HL-60 (cell line): Measurements from ENCODE around the gene DENND1A.
A peak's percentile ranks its signal among the peaks of the same experiment; 100 is the strongest.

Experiments used
- DNase-seq, 2 experiments: peaks; one replicate each; pipeline ENCODE4 v3.0.0-alpha.2; 2010 to 2020; ENCODE audit warnings: low read depth in 1 of 2, low spot score in 1 of 2
- H3K27ac ChIP-seq: fragments of 250-450 bp; sonication (Bioruptor Pico); replicated peaks from 2 replicates; pipeline ENCODE4 v1.5.1; 2020; ENCODE audit warnings: mild to moderate bottlenecking, moderate library complexity
- H3K27me3 ChIP-seq: fragments of 250-450 bp; sonication (Bioruptor Pico); 2 replicates; pipeline ENCODE4 v1.5.1; 2021; ENCODE audit warnings: mild to moderate bottlenecking, moderate library complexity; ENCODE audit not compliant: insufficient read depth, poor library complexity, severe bottlenecking
- H3K4me3 ChIP-seq: replicated peaks from 2 replicates; pipeline ENCODE4 v1.5.1; 2011; ENCODE audit warnings: mild to moderate bottlenecking, control low read depth, low read length; ENCODE audit not compliant: insufficient read depth
- GABPA ChIP-seq: IDR thresholded peaks from 2 replicates; pipeline ENCODE4 v1.6.1; 2012; ENCODE audit warnings: low read depth
- POLR2AphosphoS5 ChIP-seq: IDR thresholded peaks from 2 replicates; pipeline ENCODE4 v1.6.1; 2012; ENCODE audit warnings: low read depth
- SPI1 ChIP-seq: IDR thresholded peaks from 2 replicates; pipeline ENCODE4 v1.6.1; 2012; ENCODE audit warnings: low read depth, mild to moderate bottlenecking, borderline replicate concordance
- TF ChIP-seq, protein P1 (sequence below): IDR thresholded peaks from 2 replicates; pipeline ENCODE4 v1.6.1; 2012; ENCODE audit warnings: low read depth; ENCODE audit not compliant: insufficient replicate concordance
- TF ChIP-seq, protein P2 (sequence below): IDR thresholded peaks from one replicate; pipeline ENCODE4 v1.5.1; 2011; ENCODE audit warnings: low read length, control low read depth, inconsistent platforms; ENCODE audit not compliant: insufficient read depth

DENND1A gene

DNA sequence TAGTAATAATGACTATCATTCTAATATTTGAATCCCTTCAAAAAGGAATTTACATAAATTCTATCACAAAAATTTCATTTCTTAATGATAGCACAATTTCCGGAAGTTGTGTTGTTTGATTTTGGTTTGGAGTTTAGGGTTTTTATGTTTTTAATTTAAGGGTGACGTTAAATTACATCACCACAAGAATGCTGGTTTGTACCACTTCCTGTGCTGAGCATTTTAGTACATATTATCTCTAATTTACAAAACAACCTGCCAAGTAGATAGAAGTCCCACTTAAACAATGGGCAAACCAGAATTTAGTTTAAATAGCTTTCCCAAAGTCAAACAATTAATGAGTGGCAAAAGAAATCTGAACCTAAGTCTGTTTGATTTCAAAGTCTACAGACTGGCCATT is 63.4 kb downstream of the DENND1A start:
- peak overlapping the region; percentile 96 for H3K27ac ChIP-seq
- H3K4me3 ChIP-seq: no peak overlapping the region
- peak in 1 of 2 experiments; percentile 64 for DNase-seq
- TF ChIP-seq, protein P1, sequence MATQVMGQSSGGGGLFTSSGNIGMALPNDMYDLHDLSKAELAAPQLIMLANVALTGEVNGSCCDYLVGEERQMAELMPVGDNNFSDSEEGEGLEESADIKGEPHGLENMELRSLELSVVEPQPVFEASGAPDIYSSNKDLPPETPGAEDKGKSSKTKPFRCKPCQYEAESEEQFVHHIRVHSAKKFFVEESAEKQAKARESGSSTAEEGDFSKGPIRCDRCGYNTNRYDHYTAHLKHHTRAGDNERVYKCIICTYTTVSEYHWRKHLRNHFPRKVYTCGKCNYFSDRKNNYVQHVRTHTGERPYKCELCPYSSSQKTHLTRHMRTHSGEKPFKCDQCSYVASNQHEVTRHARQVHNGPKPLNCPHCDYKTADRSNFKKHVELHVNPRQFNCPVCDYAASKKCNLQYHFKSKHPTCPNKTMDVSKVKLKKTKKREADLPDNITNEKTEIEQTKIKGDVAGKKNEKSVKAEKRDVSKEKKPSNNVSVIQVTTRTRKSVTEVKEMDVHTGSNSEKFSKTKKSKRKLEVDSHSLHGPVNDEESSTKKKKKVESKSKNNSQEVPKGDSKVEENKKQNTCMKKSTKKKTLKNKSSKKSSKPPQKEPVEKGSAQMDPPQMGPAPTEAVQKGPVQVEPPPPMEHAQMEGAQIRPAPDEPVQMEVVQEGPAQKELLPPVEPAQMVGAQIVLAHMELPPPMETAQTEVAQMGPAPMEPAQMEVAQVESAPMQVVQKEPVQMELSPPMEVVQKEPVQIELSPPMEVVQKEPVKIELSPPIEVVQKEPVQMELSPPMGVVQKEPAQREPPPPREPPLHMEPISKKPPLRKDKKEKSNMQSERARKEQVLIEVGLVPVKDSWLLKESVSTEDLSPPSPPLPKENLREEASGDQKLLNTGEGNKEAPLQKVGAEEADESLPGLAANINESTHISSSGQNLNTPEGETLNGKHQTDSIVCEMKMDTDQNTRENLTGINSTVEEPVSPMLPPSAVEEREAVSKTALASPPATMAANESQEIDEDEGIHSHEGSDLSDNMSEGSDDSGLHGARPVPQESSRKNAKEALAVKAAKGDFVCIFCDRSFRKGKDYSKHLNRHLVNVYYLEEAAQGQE: no peak
- TF ChIP-seq POLR2AphosphoS5: no peak
- no peak for TF ChIP-seq SPI1
- TF ChIP-seq, protein P2, sequence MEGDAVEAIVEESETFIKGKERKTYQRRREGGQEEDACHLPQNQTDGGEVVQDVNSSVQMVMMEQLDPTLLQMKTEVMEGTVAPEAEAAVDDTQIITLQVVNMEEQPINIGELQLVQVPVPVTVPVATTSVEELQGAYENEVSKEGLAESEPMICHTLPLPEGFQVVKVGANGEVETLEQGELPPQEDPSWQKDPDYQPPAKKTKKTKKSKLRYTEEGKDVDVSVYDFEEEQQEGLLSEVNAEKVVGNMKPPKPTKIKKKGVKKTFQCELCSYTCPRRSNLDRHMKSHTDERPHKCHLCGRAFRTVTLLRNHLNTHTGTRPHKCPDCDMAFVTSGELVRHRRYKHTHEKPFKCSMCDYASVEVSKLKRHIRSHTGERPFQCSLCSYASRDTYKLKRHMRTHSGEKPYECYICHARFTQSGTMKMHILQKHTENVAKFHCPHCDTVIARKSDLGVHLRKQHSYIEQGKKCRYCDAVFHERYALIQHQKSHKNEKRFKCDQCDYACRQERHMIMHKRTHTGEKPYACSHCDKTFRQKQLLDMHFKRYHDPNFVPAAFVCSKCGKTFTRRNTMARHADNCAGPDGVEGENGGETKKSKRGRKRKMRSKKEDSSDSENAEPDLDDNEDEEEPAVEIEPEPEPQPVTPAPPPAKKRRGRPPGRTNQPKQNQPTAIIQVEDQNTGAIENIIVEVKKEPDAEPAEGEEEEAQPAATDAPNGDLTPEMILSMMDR: no peak
- TF ChIP-seq GABPA: no peak
- H3K27me3 ChIP-seq: no peaks in the 10 kb centered on the region

DNA sequence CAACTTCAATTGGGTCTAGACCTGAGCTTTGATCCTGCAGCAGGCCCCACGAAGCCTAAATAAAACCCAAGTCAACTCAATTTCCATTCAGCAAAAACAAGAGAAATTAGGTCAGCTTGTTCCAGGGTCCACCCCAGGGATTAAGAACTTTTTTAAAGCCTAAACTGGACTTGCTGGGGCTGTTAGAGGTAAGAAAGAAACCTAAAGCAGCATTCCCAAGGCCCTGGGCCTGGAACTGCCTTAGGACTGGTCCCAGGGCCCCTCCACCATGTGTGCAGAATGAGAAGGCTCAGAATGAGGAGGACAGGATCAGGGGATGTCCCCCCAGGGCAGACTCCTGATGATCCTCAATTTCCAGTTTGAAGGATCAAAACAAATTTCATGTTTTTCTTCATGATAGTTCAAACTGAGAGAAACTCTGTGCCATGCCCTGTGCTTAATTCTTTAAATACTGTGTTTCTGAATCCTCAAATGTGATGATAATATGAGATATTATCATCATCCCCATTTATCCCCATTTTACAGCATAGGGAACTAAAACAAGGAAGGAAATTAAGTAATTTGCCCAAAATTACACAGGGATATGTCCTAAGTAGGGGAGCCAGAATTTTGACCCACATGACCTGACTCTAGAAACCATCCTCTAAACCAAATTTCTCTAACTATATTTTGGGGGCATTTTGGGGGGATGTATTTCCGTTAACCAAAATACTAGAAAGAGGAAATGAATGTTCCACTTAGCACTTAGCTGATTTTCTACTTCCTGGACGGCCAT is 64.5 kb downstream of the DENND1A start:
- H3K27ac ChIP-seq: peak overlapping the region; percentile 96
- H3K27me3 ChIP-seq: no peaks in the 10 kb centered on the region
- H3K4me3 ChIP-seq: no peak overlapping the region
- TF ChIP-seq SPI1 (peak; percentile 74; the same call in 1 of the 2 replicates), GABPA (no peak)
- DNase-seq: peak in 1 of 2 experiments; percentile 39

DNA sequence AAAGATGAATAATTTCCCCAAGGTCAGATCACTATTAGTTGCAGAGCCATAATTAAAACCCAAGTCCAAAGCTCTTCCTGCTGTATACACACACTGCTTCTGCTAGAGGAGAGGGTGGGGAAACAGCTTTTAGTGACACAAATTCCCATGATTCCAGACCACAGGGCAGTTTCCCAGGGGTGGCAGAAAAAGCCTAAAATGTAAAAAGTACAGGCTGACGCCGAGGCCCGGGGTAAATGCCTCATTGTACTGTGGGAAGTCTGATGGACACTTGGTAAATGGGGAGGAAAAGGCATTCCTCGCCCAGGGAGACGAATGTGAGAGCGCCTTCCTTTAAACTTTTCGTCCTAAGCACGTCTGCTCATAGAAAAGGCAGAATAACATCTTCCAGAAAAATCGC is 65.7 kb downstream of the DENND1A start:
- no peaks in the 10 kb centered on the region for H3K27me3 ChIP-seq
- peak overlapping the region; percentile 96 for H3K27ac ChIP-seq
- no peak overlapping the region for H3K4me3 ChIP-seq
- no peak for DNase-seq
- TF ChIP-seq, protein P2: no peak
- TF ChIP-seq GABPA: no peak
- TF ChIP-seq SPI1: no peak

DNA sequence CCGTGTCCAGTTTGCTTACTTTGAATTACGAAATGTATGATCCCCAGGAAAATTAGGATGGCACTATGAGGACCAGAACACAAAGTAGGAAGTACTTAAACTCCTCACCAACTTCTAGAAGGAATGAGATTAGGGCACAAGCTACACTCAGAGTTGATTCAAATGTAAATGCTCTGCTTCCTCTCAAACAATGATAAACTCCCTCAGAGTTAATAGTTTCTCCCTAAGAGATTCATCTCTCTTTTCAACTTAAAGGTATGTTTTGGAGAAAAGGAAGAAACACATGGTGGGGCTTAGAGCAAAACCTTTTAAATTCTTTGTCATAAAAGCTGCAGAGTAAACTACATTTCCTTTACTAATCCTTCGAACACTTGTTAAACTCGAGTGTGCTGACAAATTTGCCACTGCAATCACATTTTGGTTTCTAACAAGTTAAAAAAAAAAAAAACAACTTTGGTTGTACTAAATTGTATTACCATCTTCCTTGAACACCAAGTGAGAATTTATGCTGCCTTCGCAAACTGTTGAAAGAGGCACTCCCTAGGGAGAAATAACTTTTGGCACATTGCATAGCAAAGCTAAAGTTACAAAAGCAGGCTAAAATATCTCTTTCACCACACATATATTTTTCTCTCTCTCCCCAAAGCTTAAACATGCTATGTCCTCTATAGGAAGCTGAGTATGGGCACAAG is 66.6 kb downstream of the DENND1A start:
- Histone ChIP-seq H3K27me3 (no peaks in the 10 kb centered on the region), H3K4me3 (no peak overlapping the region), H3K27ac (peak overlapping the region; percentile 96)
- no peak for DNase-seq
- no peak for TF ChIP-seq GABPA
- TF ChIP-seq, protein P2: no peak
- no peak for TF ChIP-seq SPI1
- TF ChIP-seq POLR2AphosphoS5: no peak
- TF ChIP-seq, protein P1: no peak
